Measurements from ENCODE around the gene DOCK1.

The DOCK1 gene

GRCh38 chr10:127132451-127132850 lies 227.2 kb downstream of the DOCK1 start:
- TF ChIP-seq CTCF (IDR thresholded peaks at IDR 0.05; ENCODE audit: control insufficient read depth, extremely low read depth, insufficient read depth), result no peak
- H3K4me3 ChIP-seq (ENCODE audit: low read depth, low read length), result no peak overlapping the region
- no peak for DNase-seq (ENCODE audit: low read depth)

- no peak for DNase-seq (ENCODE audit: low read depth)
- TF ChIP-seq CTCF (IDR thresholded peaks at IDR 0.05; ENCODE audit: control insufficient read depth, extremely low read depth, insufficient read depth), result no peak
- H3K4me3 ChIP-seq (ENCODE audit: low read depth, low read length), result no peak overlapping the region
Observed at GRCh38 chr10:127133225-127133624, 228.0 kb downstream of the DOCK1 start.

GRCh38 chr10:127133672-127134500 lies 228.7 kb downstream of the DOCK1 start:
- DNase-seq (ENCODE audit: low read depth), result peak; percentile 22
- no peak overlapping the region for H3K4me3 ChIP-seq (ENCODE audit: low read depth, low read length)
- TF ChIP-seq CTCF (IDR thresholded peaks at IDR 0.05; ENCODE audit: control insufficient read depth, extremely low read depth, insufficient read depth), result no peak

- no peak for DNase-seq (ENCODE audit: low read depth)
- no peak for TF ChIP-seq CTCF (IDR thresholded peaks at IDR 0.05; ENCODE audit: control insufficient read depth, extremely low read depth, insufficient read depth)
- H3K4me3 ChIP-seq (ENCODE audit: low read depth, low read length), result no peak overlapping the region
Observed at GRCh38 chr10:127135844-127136577, 230.8 kb downstream of the DOCK1 start.

GRCh38 chr10:127137391-127137790 lies 232.2 kb downstream of the DOCK1 start:
- H3K4me3 ChIP-seq (ENCODE audit: low read depth, low read length), result no peak overlapping the region
- no peak for TF ChIP-seq CTCF (IDR thresholded peaks at IDR 0.05; ENCODE audit: control insufficient read depth, extremely low read depth, insufficient read depth)
- no peak for DNase-seq (ENCODE audit: low read depth)

- no peak overlapping the region for H3K4me3 ChIP-seq (ENCODE audit: low read depth, low read length)
- TF ChIP-seq CTCF (IDR thresholded peaks at IDR 0.05; ENCODE audit: control insufficient read depth, extremely low read depth, insufficient read depth), result no peak
- DNase-seq (ENCODE audit: low read depth), result no peak
Observed at GRCh38 chr10:127142136-127142535, 236.9 kb downstream of the DOCK1 start.

Measured in LNCaP clone FGC (cell line).